Endothelial cell (in vitro differentiated cells): ENCODE measurements around the gene RRP1. TPM values are rescaled to one million over a fixed set of nuclear protein-coding genes. Genes with fewer than 3 reads are reported as not detected.

Source experiments
- DNase-seq: peaks from one replicate; pipeline ENCODE4 v3.0.0; 2021; ENCODE audit warnings: low spot score
- H3K27ac Mint-ChIP-seq: one replicate; pipeline ENCODE4 v1.8.0; 2021; ENCODE audit warnings: mixed read lengths, inconsistent platforms; ENCODE audit not compliant: unreplicated experiment
- H3K27me3 Mint-ChIP-seq: one replicate; pipeline ENCODE4 v1.8.0; 2021; ENCODE audit warnings: mild to moderate bottlenecking, moderate library complexity, mixed read lengths, inconsistent platforms; ENCODE audit not compliant: unreplicated experiment
- H3K36me3 Mint-ChIP-seq: one replicate; pipeline ENCODE4 v1.8.0; 2021; ENCODE audit warnings: mild to moderate bottlenecking, low read depth, mixed read lengths, inconsistent platforms; ENCODE audit not compliant: unreplicated experiment
- H3K4me1 Mint-ChIP-seq: one replicate; pipeline ENCODE4 v1.8.0; 2021; ENCODE audit warnings: mild to moderate bottlenecking, mixed read lengths, inconsistent platforms; ENCODE audit not compliant: unreplicated experiment
- H3K4me3 Mint-ChIP-seq: one replicate; pipeline ENCODE4 v1.8.0; 2021; ENCODE audit warnings: mild to moderate bottlenecking, mixed read lengths, inconsistent platforms; ENCODE audit not compliant: unreplicated experiment
- H3K9me3 Mint-ChIP-seq: one replicate; pipeline ENCODE4 v1.8.0; 2021; ENCODE audit warnings: mixed read lengths, inconsistent platforms; ENCODE audit not compliant: unreplicated experiment
- total RNA-seq: library from RNA; stranded (reverse); fragmentation: NEBNext Ultra II Directional; extraction: Animal tissue kit (Norgen Biotek cat#: 25700); gene quantifications from one replicate; pipeline ENCODE4 v1.2.1, GENCODE V29; 2021; ENCODE audit not compliant: unreplicated experiment
- TF ChIP-seq, protein P1 (sequence below): fragments of 200-600 bp; sonication (generic); IDR thresholded peaks from one replicate; pipeline ENCODE4 v1.5.0; 2021; ENCODE audit warnings: antibody characterized with exemption; ENCODE audit not compliant: unreplicated experiment

The RRP1 gene
- total RNA-seq, 1 donor from 2014 or later: 21.0 TPM

GRCh38 chr21:43849532-43850299, 60.3 kb downstream of the RRP1 start:
- Mint-ChIP-seq H3K9me3 (no peaks in the 10 kb centered on the region), H3K36me3 (no peaks in the 10 kb centered on the region), H3K4me3 (no peak overlapping the region), H3K27ac (no peak overlapping the region), H3K4me1 (no peaks in the 10 kb centered on the region), H3K27me3 (peaks cover 1% of the 10 kb centered on the region)
- TF ChIP-seq, protein P1, sequence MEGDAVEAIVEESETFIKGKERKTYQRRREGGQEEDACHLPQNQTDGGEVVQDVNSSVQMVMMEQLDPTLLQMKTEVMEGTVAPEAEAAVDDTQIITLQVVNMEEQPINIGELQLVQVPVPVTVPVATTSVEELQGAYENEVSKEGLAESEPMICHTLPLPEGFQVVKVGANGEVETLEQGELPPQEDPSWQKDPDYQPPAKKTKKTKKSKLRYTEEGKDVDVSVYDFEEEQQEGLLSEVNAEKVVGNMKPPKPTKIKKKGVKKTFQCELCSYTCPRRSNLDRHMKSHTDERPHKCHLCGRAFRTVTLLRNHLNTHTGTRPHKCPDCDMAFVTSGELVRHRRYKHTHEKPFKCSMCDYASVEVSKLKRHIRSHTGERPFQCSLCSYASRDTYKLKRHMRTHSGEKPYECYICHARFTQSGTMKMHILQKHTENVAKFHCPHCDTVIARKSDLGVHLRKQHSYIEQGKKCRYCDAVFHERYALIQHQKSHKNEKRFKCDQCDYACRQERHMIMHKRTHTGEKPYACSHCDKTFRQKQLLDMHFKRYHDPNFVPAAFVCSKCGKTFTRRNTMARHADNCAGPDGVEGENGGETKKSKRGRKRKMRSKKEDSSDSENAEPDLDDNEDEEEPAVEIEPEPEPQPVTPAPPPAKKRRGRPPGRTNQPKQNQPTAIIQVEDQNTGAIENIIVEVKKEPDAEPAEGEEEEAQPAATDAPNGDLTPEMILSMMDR: no peak
- no peak for DNase-seq

GRCh38 chr21:43850728-43851295, 61.4 kb downstream of the RRP1 start:
- Mint-ChIP-seq H3K27ac (no peak overlapping the region), H3K27me3 (peaks cover 1% of the 10 kb centered on the region), H3K36me3 (no peaks in the 10 kb centered on the region), H3K9me3 (no peaks in the 10 kb centered on the region), H3K4me3 (no peak overlapping the region), H3K4me1 (no peaks in the 10 kb centered on the region)
- DNase-seq: no peak
- TF ChIP-seq, protein P1: no peak

GRCh38 chr21:43851593-43851992, 62.2 kb downstream of the RRP1 start:
- no peaks in the 10 kb centered on the region for H3K36me3 Mint-ChIP-seq
- no peaks in the 10 kb centered on the region for H3K4me1 Mint-ChIP-seq
- DNase-seq: no peak
- TF ChIP-seq, protein P1: no peak
- H3K4me3 Mint-ChIP-seq: no peak overlapping the region
- H3K9me3 Mint-ChIP-seq: no peaks in the 10 kb centered on the region
- no peak overlapping the region for H3K27ac Mint-ChIP-seq
- H3K27me3 Mint-ChIP-seq: peaks cover 1% of the 10 kb centered on the region

GRCh38 chr21:43853851-43854772, 64.7 kb downstream of the RRP1 start:
- no peak overlapping the region for H3K4me3 Mint-ChIP-seq
- H3K9me3 Mint-ChIP-seq: no peaks in the 10 kb centered on the region
- no peak overlapping the region for H3K27ac Mint-ChIP-seq
- TF ChIP-seq, protein P1: no peak
- no peaks in the 10 kb centered on the region for H3K36me3 Mint-ChIP-seq
- peaks cover 2% of the 10 kb centered on the region for H3K4me1 Mint-ChIP-seq
- no peak for DNase-seq
- peaks cover 3% of the 10 kb centered on the region for H3K27me3 Mint-ChIP-seq

Other genes starting within 250 kb of the RRP1 start
- 2.3 TPM for gene HSF2BP, start 130.1 kb upstream of the RRP1 start, total RNA-seq
- 33.8 TPM for gene RRP1B, start 130.0 kb upstream of the RRP1 start, total RNA-seq
- gene PDXK, start 70.4 kb upstream of the RRP1 start, total RNA-seq: 72.0 TPM
- 66.5 TPM for gene CSTB, start 13.3 kb upstream of the RRP1 start, total RNA-seq
- 22.6 TPM for gene AGPAT3, start 75.6 kb downstream of the RRP1 start, total RNA-seq
- gene TRAPPC10, start 222.7 kb downstream of the RRP1 start, total RNA-seq: 28.4 TPM